ENCODE measurements around the gene KIRREL3. TPM values are rescaled to one million over a fixed set of nuclear protein-coding genes. Genes with fewer than 3 reads are reported as not detected.

KIRREL3 gene
- total RNA-seq, 4 donors from 2014 or later, result 0.82 to 15.7 (median 1.4) TPM; not detected in 1

- WGBS, 2 donors (ENCODE audit: low coverage in 1 of 2), result 79 to 82% methylated on average over 2 to 3 of the region's 3 CpGs
- Histone ChIP-seq H3K36me3 (no peaks in the 10 kb centered on the region), H3K27me3 (no peaks in the 10 kb centered on the region), H3K9me3 (no peaks in the 10 kb centered on the region), H3K27ac (no peak overlapping the region), H3K4me1 (no peaks in the 10 kb centered on the region), H3K4me3 (no peak overlapping the region)
- TF ChIP-seq POLR2A (IDR thresholded peaks at IDR 0.05), result no peak
- no peak for TF ChIP-seq EP300 (IDR thresholded peaks at IDR 0.05; ENCODE audit: low read depth)
- TF ChIP-seq, protein P1, sequence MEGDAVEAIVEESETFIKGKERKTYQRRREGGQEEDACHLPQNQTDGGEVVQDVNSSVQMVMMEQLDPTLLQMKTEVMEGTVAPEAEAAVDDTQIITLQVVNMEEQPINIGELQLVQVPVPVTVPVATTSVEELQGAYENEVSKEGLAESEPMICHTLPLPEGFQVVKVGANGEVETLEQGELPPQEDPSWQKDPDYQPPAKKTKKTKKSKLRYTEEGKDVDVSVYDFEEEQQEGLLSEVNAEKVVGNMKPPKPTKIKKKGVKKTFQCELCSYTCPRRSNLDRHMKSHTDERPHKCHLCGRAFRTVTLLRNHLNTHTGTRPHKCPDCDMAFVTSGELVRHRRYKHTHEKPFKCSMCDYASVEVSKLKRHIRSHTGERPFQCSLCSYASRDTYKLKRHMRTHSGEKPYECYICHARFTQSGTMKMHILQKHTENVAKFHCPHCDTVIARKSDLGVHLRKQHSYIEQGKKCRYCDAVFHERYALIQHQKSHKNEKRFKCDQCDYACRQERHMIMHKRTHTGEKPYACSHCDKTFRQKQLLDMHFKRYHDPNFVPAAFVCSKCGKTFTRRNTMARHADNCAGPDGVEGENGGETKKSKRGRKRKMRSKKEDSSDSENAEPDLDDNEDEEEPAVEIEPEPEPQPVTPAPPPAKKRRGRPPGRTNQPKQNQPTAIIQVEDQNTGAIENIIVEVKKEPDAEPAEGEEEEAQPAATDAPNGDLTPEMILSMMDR (IDR thresholded peaks at IDR 0.05), result no peak
- TF ChIP-seq POLR2AphosphoS5 (IDR thresholded peaks at IDR 0.05), result no peak
- no peak for DNase-seq
- intact Hi-C loops (cut with DNase I; ENCODE audit: low total_unique reads), result no loop called here
- in situ Hi-C loops (cut with MboI; ENCODE audit: low pct_ligation_motif_present in 1 of 4, low pct_unique_long_range_greater_than_20kb in 1 of 4, low sequenced_read_pairs in 3 of 4), result no loop called here
These were observed 381.1 kb downstream of the KIRREL3 start for GRCh38 chr11:126619516-126619915.

- H3K27me3 ChIP-seq, result no peaks in the 10 kb centered on the region
- in situ Hi-C loops (cut with MboI; ENCODE audit: low pct_ligation_motif_present in 1 of 4, low pct_unique_long_range_greater_than_20kb in 1 of 4, low sequenced_read_pairs in 3 of 4), result no loop called here
- H3K4me3 ChIP-seq, result no peak overlapping the region
- intact Hi-C loops (cut with DNase I; ENCODE audit: low total_unique reads), result no loop called here
- H3K4me1 ChIP-seq, result no peaks in the 10 kb centered on the region
- H3K27ac ChIP-seq, result no peak overlapping the region
- H3K36me3 ChIP-seq, result no peaks in the 10 kb centered on the region
- H3K9me3 ChIP-seq, result no peaks in the 10 kb centered on the region
- DNase-seq, result no peak
- no peak for TF ChIP-seq POLR2AphosphoS5 (IDR thresholded peaks at IDR 0.05)
- TF ChIP-seq POLR2A (IDR thresholded peaks at IDR 0.05), result no peak
- TF ChIP-seq EP300 (IDR thresholded peaks at IDR 0.05; ENCODE audit: low read depth), result no peak
- TF ChIP-seq, protein P1 (IDR thresholded peaks at IDR 0.05), result no peak
- WGBS, 2 donors (ENCODE audit: low coverage in 1 of 2), result 88% methylated on average over 11 of the region's 11 CpGs; no CpG with 5 or more reads in 1 of the 2 donors
These were observed 384.7 kb downstream of the KIRREL3 start for GRCh38 chr11:126615845-126616244.

GRCh38 chr11:126613272-126613671, 387.3 kb downstream of the KIRREL3 start:
- intact Hi-C loops (cut with DNase I; ENCODE audit: low total_unique reads), result no loop called here
- H3K27ac ChIP-seq, result no peak overlapping the region
- H3K9me3 ChIP-seq, result no peaks in the 10 kb centered on the region
- TF ChIP-seq POLR2A (IDR thresholded peaks at IDR 0.05), result no peak
- no peak for TF ChIP-seq POLR2AphosphoS5 (IDR thresholded peaks at IDR 0.05)
- TF ChIP-seq, protein P1 (IDR thresholded peaks at IDR 0.05), result no peak
- TF ChIP-seq EP300 (IDR thresholded peaks at IDR 0.05; ENCODE audit: low read depth), result no peak
- H3K4me3 ChIP-seq, result no peak overlapping the region
- WGBS, 2 donors (ENCODE audit: low coverage in 1 of 2), result 69 to 77% methylated on average over 3 to 4 of the region's 4 CpGs
- no peaks in the 10 kb centered on the region for H3K27me3 ChIP-seq
- no peaks in the 10 kb centered on the region for H3K36me3 ChIP-seq
- no peaks in the 10 kb centered on the region for H3K4me1 ChIP-seq
- in situ Hi-C loops (cut with MboI; ENCODE audit: low pct_ligation_motif_present in 1 of 4, low pct_unique_long_range_greater_than_20kb in 1 of 4, low sequenced_read_pairs in 3 of 4), result no loop called here
- no peak for DNase-seq

DNA sequence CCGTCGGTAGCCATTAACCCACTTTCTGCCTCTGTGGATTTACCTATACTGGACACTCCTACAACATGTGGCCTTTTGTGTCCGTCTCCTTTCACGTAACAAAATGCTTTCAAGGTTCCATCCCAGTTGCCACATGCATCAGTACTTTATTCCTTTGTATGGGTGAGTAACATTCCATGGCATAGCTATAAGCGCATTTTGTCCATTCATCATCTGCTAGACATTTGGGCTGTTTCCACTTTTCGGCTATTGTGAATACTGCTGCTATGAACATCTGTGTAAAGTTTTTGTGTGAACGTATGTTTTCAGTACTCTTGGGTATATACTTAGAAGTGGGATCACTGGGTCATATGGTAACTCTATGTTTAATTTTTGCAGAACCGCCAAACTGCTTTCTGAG, 387.9 kb downstream of the KIRREL3 start:
- intact Hi-C loops (cut with DNase I; ENCODE audit: low total_unique reads) (no loop called here), in situ Hi-C loops (cut with MboI; ENCODE audit: low pct_ligation_motif_present in 1 of 4, low pct_unique_long_range_greater_than_20kb in 1 of 4, low sequenced_read_pairs in 3 of 4) (no loop called here)
- DNase-seq, result no peak
- no peaks in the 10 kb centered on the region for H3K4me1 ChIP-seq
- H3K9me3 ChIP-seq, result no peaks in the 10 kb centered on the region
- H3K36me3 ChIP-seq, result no peaks in the 10 kb centered on the region
- no peak overlapping the region for H3K27ac ChIP-seq
- TF ChIP-seq EP300 (IDR thresholded peaks at IDR 0.05; ENCODE audit: low read depth) (no peak), POLR2A (IDR thresholded peaks at IDR 0.05) (no peak), POLR2AphosphoS5 (IDR thresholded peaks at IDR 0.05) (no peak)
- TF ChIP-seq, protein P1 (IDR thresholded peaks at IDR 0.05), result no peak
- WGBS, 2 donors (ENCODE audit: low coverage in 1 of 2), result 61 to 80% methylated on average over 7 to 8 of the region's 8 CpGs
- H3K27me3 ChIP-seq, result peaks cover 4% of the 10 kb centered on the region
- H3K4me3 ChIP-seq, result no peak overlapping the region
